GM18867 (cell line): ENCODE data around the gene DPH1.
"Not testable (repeated sequence)": the region's sequence is repeated elsewhere in the genome, so short reads cannot be mapped to it uniquely, and the experiment has no call there.

Experiments
- ATAC-seq: cut with Tn5 transposase; IDR thresholded peaks from one replicate; pipeline ENCODE4 v1.9.1; 2021; ENCODE audit warnings: mild to moderate bottlenecking, moderate library complexity; ENCODE audit not compliant: unreplicated experiment

Gene DPH1

DNA sequence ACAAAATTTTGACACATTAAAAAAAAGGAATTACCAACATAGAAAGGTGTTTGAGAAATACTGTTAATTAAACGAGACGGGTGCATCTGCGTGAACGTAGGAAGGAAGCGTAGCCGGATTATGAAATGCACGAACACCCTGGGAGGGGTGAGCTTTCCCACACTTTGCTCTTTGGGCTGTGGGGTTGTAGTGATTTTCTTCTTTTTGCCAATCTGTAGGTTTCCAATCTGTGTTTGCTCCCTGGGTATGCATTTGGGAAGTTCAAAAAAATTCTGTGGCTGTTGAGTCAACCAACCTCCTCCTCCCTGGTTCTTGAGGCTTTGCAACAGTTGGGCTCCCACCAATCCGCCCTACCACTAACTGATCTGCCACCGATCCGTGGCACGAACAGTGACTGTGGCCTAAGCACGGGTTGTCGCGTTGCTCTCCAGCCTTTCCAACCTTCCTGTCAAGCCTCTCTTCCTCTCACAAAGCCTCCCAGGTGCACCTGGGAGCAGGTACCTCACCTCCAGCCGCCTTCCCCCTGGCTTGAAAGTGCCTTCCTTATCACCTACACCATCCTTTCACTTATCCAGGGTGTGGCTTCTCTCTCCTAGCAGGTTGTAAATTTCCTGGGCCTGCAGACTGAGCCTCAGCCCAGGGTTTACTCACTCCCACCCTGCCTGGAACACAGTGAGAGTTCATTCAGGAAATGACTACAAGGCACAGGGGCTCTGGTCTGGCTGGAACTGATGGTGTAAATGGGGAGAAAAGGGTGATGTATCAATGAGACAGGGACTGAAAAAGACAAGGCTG lies 21.4 kb upstream of the DPH1 start:
- ATAC-seq, result no peak

DNA sequence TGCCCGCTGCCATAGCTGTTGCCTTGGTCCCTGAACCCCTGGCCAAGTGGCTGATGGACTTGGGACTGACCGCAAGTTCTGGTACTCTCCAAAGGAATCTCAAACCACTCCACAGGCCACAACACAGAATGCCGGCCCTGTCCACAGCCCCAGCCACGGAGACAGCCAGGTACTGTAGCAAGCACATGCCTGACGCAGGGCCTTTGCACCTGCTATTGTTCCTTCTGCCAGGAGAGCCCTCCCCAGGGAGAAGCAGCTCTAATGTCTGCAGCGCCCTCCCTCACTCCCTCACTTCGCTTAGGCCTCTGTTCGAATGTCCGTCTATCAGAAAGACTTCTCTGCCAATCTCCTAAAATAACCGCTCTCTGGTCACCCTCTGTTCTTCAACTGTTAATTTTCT lies 20.2 kb upstream of the DPH1 start:
- no peak for ATAC-seq

GRCh38 chr17:2011411-2012371 lies 18.3 kb upstream of the DPH1 start:
- ATAC-seq, result no peak

GRCh38 chr17:2012499-2012898 lies 17.5 kb upstream of the DPH1 start:
- ATAC-seq, result no peak

GRCh38 chr17:2013220-2013993 lies 16.5 kb upstream of the DPH1 start:
- not testable (repeated sequence) for ATAC-seq

GRCh38 chr17:2013994-2014317 lies 16.0 kb upstream of the DPH1 start:
- ATAC-seq, result no peak

DNA sequence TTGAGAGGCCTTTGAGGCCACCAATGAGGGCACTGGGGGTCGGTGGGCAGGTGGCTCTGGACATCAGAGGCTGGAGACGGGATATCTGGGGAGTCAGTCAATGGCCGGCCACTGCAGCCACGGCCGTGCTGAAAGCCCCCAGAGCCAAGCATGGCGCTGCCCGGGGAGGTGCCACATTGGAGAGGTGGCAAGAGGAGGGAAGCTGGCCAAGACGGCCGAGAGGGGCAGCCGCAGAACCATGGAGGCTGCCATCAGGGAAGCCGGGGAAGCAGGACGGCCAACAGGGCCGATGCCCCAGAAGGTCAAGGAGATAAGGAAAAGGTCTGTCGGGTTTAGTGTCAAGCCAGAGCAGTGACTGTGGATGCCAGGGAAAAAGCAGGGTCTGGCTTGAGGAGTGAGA lies 14.6 kb upstream of the DPH1 start:
- ATAC-seq, result no peak

- ATAC-seq, result no peak
These were observed 13.5 kb upstream of the DPH1 start for GRCh38 chr17:2016494-2016893.

DNA sequence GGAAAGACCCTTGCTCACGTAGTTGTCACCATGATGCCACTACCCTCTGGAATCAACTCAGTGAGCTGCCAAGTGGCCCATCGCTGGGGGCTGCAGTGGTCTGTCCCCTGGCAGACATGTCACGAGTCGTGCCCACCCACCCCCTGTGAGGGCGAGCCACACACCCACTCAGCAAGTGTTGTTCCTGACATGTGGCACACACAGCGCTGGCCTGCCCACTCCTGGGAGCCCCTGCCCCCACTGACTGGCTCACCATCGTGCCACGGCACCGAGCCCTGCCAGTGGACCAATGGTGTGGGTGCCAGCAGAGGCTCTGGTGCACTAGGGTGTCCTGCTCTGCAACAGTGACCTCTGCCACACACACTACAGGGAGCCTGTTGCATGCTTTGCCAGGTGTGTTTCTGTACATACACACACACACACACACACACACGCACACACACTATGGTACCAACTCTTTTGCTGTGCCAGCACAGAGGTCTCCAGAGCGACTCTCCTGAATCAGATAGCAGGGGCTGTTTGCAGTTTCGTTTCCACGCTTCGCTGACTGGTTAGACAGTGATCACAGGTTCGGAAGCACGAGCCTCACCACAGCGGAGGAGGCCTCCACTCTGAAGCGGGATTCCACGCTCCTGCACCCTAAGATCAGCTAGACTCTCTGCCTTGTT lies 12.5 kb upstream of the DPH1 start:
- ATAC-seq, result no peak

DNA sequence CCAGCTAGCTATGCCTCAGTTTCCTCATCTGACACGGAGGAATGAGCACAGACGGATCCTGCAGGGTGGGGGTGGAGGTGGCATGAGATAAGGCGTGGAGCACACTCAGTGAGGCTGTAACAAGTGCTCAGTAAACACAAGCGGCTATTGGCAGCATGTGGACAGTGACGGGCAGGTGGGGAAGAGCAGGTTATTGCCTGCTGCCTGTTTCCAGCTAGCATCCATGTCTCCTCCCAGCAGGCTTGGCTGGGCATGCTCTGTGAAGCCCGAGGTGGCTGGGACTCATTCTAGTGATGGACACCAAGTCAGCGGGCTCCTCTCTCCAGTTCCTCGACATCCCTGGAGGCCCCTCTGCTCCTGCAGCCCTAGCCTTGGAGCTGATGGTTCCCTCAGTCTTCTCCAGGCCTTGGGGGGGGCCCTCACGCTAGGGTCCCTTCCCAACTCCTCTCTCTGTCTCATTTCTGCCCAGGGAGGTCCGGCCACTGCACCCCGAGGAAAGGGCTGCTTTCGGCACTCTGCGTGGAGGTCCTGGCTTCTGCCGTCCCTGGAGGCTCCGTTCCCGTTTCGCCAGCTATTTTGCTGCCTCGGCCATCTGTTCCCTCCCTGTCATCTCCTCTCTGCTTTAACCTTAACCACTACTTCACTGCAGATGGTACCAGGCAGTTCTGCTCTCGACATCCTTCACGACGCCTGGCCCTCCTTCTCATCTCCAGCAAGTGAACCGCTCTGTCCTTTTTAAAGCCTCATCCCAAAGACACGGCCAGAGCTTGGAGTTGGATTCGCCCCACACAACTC lies 11.0 kb upstream of the DPH1 start:
- ATAC-seq, result no peak

- ATAC-seq, result no peak
These were observed 10.2 kb upstream of the DPH1 start for GRCh38 chr17:2019723-2020122.

DNA sequence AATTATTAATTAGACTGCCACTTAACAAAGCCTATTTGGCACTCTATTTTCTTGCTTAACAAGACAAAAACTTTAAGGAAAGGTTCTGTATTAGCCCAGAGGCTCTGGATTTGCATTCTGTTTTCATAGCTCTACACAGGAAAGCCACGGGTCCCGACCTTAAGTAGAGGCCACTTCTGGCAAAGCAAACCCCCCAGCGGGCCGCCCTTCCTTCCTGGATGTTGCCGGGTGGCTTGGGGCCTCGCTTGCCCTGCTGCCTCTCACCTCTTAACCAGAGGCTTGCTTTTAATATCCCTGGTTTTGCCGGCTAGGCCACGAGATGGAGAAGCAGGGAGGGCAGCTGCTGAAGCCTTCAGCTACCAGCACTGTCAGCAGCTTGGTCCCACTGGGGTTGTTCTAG lies 9.2 kb upstream of the DPH1 start:
- ATAC-seq, result no peak

- ATAC-seq, result no peak
These were observed 7.2 kb upstream of the DPH1 start for GRCh38 chr17:2022647-2023240.

- no peak for ATAC-seq
These were observed 6.7 kb upstream of the DPH1 start for GRCh38 chr17:2023256-2023655.

DNA sequence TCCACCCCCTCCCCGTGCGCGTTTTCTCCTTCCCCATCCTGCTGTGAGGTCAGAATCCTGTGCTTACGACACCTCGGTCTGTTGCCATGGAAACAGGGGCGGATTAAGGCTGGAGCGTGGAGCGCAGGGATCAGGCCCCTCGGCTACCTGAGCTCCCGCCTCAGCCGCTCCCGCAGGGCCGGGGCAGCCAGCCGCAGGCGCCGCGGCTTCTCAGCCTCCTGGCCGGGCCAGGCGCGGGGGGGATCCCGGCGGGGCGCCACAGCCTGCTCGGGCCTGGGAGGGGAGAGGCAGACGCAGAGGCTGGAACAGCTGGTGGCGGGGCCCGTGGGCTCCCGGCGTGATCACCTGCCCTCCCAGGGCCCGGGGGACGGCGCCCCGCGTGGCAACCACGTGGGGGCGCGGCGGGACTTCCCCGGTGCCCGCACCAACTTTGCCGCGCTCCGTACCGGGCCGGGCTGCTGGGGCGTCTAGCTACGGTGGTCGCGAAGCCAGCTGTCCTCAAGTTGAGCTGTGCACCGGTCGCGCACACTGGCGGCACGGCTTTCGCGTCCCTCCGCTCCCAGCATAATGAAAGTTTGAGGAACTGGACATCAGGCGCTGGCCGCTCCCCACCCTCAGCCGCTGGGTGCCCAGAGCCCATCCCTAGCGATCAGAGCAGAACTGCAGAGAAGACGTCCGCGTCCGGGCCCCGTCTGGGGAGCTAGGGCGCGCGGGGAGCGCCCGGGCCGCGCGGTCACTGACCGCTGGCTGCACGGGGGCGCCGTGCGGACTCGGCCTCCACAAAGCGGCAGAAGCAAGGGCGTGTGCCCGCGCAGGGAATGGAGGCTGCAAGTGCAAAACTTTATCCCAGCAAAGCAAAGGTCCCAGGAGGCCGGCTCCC lies 6.0 kb upstream of the DPH1 start:
- no peak for ATAC-seq

GRCh38 chr17:2024572-2025219 lies 5.3 kb upstream of the DPH1 start:
- no peak for ATAC-seq

DNA sequence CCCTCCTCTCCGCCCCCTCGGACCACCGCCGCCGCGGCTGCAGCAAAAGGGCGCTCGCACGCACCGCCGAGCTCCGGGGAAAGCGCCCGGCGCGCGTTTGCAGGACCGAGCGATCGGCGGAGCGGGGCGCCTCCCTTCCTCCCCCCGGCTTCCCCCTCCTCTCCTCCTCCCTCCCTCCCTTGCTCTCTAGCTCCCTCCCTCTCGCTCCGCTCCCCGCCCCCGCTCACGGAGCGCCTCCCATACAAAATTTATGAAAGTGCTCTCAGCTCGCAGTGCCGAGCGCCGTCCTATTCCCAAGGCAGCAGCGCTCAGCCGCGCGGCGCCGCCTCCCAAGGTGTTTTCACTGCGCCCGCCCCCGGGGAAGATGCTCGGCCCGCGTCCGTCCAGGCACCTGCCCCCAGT lies 4.7 kb upstream of the DPH1 start, which contains the start of gene RTN4RL1:
RTN4RL1 (minus strand) TSS at position 115 of the 402 bp plus-strand sequence. CDS start 469 bp downstream, outside the sequence.
- ATAC-seq, result no peak
